ENCODE data around the gene PPP1R18. TPM values are rescaled to one million over a fixed set of nuclear protein-coding genes. Genes with fewer than 3 reads are reported as not detected.
A peak's percentile ranks its signal among the peaks of the same experiment; 100 is the strongest.

PPP1R18 gene
- total and polyA plus RNA-seq, 9 of the 15 experiments (the other 6 are each of a cell fraction or from before 2014, with no cell fraction given), result 12.0 to 99.2 (median 42.6) TPM

DNA sequence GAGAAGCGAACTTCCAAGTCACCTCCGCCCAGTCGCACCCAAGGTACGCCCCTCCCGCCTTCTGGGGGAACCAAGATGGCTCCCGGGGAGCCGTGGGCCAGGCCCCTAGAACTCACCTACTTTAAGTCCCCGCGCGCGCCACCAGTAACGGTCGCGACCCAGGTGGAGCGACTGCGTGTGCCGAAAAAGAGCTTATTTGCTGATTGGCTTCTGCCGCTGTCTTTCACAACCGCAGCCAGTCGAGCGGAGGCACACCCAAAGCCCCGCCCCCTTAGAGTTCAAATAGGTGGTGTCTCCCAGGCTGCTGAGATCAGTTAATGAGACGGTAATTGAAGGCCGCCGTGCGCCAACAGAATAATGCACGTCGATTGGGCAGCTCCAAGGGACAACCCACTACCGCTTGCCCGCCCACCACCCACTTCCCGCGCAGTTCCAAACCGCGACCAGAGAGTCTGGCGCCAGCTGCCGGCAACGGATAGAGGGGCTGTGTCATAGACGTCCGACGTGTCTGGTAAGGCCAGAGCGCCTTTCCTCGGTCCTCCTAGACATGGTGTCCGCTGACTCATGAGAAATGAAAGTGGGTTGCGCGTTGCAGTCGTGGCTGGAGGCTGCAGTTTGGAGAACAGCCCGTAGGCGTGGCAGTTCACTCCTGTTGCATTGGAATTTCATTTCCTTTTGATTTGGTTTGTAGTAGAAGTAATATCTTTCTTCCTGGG, 30.8 kb upstream of the PPP1R18 start, which contains the start of gene MDC1 (continued):
- TF ChIP-seq ARID3B (CRISPR knock-in tag; IDR thresholded peaks at IDR 0.05; ENCODE audit: borderline replicate concordance), result no peak
- no peak for TF ChIP-seq ZSCAN32 (CRISPR knock-in tag; IDR thresholded peaks at IDR 0.05)
- no peak for TF ChIP-seq PTBP1 (IDR thresholded peaks at IDR 0.05; ENCODE audit: low read depth, low read length)
- no peak for TF ChIP-seq HMG20A (CRISPR knock-in tag; conservative IDR thresholded peaks at IDR 0.05)
- TF ChIP-seq HNRNPLL (IDR thresholded peaks at IDR 0.05; ENCODE audit: low read depth, low read length, poor library complexity, severe bottlenecking), result peak; percentile 75
- TF ChIP-seq KDM2B (CRISPR knock-in tag; IDR thresholded peaks at IDR 0.05), result peak; percentile 84; the same call in 1 of the 2 replicates
- TF ChIP-seq ZBTB5 (IDR thresholded peaks at IDR 0.05), result no peak
- peak; percentile 75 for TF ChIP-seq POU5F1 (IDR thresholded peaks at IDR 0.05; ENCODE audit: borderline replicate concordance, low read depth, low read length, partially characterized antibody)
- peak; percentile 54 for TF ChIP-seq KAT2B (IDR thresholded peaks at IDR 0.05; ENCODE audit: low read depth, low read length)
- TF ChIP-seq HDAC1 (IDR thresholded peaks at IDR 0.05), result peak in 1 of 2 experiments; percentile 82; a peak in 2 of 4 replicates
- peak; percentile 93; the same call in 1 of the 2 replicates for TF ChIP-seq SAFB (IDR thresholded peaks at IDR 0.05; ENCODE audit: borderline replicate concordance, low read depth, low read length)
- peak; percentile 73 for TF ChIP-seq TCF3 (CRISPR knock-in tag; IDR thresholded peaks at IDR 0.05)
- TF ChIP-seq MECOM (CRISPR knock-in tag; IDR thresholded peaks at IDR 0.05), result no peak
- TF ChIP-seq MAZ (CRISPR knock-in tag; conservative IDR thresholded peaks at IDR 0.05 in 1 of 2, IDR thresholded peaks at IDR 0.05 in 1 of 2), result peak; percentile 31 to 85
- TF ChIP-seq GTF2A2 (tag; IDR thresholded peaks at IDR 0.05), result no peak
- TF ChIP-seq TGIF2 (CRISPR knock-in tag; IDR thresholded peaks at IDR 0.05), result no peak; the same call in 1 of the 2 replicates
- no peak; the same call in 1 of the 2 replicates for TF ChIP-seq TAF7 (tag; IDR thresholded peaks at IDR 0.05)
- TF ChIP-seq CHD4 (IDR thresholded peaks at IDR 0.05; ENCODE audit: insufficient read depth, insufficient replicate concordance, low read depth, low read length, poor library complexity, severe bottlenecking), result no peak
- TF ChIP-seq FOXK1 (CRISPR knock-in tag; IDR thresholded peaks at IDR 0.05; ENCODE audit: borderline replicate concordance), result no peak
- no peak for TF ChIP-seq NFXL1 (CRISPR knock-in tag; IDR thresholded peaks at IDR 0.05)
- TF ChIP-seq LEF1 (IDR thresholded peaks at IDR 0.05), result peak; percentile 58; the same call in 1 of the 2 replicates
- no peak for TF ChIP-seq YBX1 (IDR thresholded peaks at IDR 0.05)
- TF ChIP-seq RBM34 (IDR thresholded peaks at IDR 0.05; ENCODE audit: borderline replicate concordance, insufficient read depth, low read length), result no peak
- TF ChIP-seq SMAD4 (CRISPR knock-in tag; conservative IDR thresholded peaks at IDR 0.05), result peak; percentile 99
